ENCODE results near the gene TBRG1. TPM values are rescaled to one million over a fixed set of nuclear protein-coding genes. Genes with fewer than 3 reads are reported as not detected.

The TBRG1 gene
- total and polyA plus RNA-seq, 2 of the 8 experiments (the other 6 are each of a cell fraction or from before 2014, with no cell fraction given), result 16.3 to 26.7 TPM

GRCh38 chr11:124623861-124624525 is 1.3 kb downstream of the TBRG1 start:
- H3K27ac ChIP-seq (ENCODE audit: low read depth, low read length), result no peak overlapping the region
- no peak overlapping the region for H2AFZ ChIP-seq (ENCODE audit: low read length)
- TF ChIP-seq TEAD4 (IDR thresholded peaks at IDR 0.05; ENCODE audit: low read depth, low read length) (no peak), ATF3 (IDR thresholded peaks at IDR 0.05; ENCODE audit: insufficient read depth, low read depth, low read length) (no peak), POLR2A (IDR thresholded peaks at IDR 0.05; ENCODE audit: control extremely low read depth in 1 of 2, low read depth in 2 of 2, low read length in 2 of 2) (no peak), SP2 (IDR thresholded peaks at IDR 0.05; ENCODE audit: low read length) (no peak), RXRA (IDR thresholded peaks at IDR 0.05; ENCODE audit: insufficient read depth, low read depth, low read length) (no peak), RBBP5 (IDR thresholded peaks at IDR 0.05; ENCODE audit: borderline replicate concordance, low read depth, low read length) (no peak), TAF7 (optimal IDR thresholded peaks at IDR 0.05; ENCODE audit: borderline replicate concordance, low read depth, low read length) (no peak)
- peak overlapping the region; percentile 81 for H2BK120ac ChIP-seq (replicated peaks; ENCODE audit: low read depth, low read length)
- no peak overlapping the region for H2BK20ac ChIP-seq (ENCODE audit: low read length)
- no peak overlapping the region for H2BK5ac ChIP-seq (ENCODE audit: low read depth, low read length)
- H3K4me1 ChIP-seq (replicated peaks in 1 of 4; ENCODE audit: control insufficient read depth in 3 of 4, insufficient read depth in 4 of 4, low read length in 3 of 4), result peaks cover 0 to 2% (median under 1%) of the 10 kb centered on the region in 4 experiments; a peak in 3 of 7 replicates
- no peak overlapping the region for H3K56ac ChIP-seq (replicated peaks; ENCODE audit: insufficient read length, low read depth, low read length)
- H3K14ac ChIP-seq (ENCODE audit: insufficient read length), result no peak overlapping the region
- H2BK12ac ChIP-seq (ENCODE audit: low read depth, low read length), result no peak overlapping the region
- no peak for FAIRE-seq
- DNase-seq (ENCODE audit: low read depth in 1 of 2, low spot score in 2 of 2), result no peak
- peaks cover 0 to 2% (median 0%) of the 10 kb centered on the region in 4 experiments; a peak in 1 of 7 replicates for H3K27me3 ChIP-seq (replicated peaks in 1 of 4; ENCODE audit: control insufficient read depth in 3 of 4, extremely low read depth in 1 of 4, insufficient read depth in 3 of 4, low read length in 3 of 4)
- peaks cover 0 to 17% of the 10 kb centered on the region in 2 experiments for H3K79me2 ChIP-seq (ENCODE audit: control insufficient read depth in 1 of 2, insufficient read depth in 2 of 2, low read length in 2 of 2)
- H2BK15ac ChIP-seq (ENCODE audit: low read length), result no peak overlapping the region
- H3K4me2 ChIP-seq (ENCODE audit: insufficient read depth in 1 of 2, low read depth in 2 of 2, low read length in 2 of 2), result peak overlapping the region; percentile 69 to 75
- no peak overlapping the region for H4K8ac ChIP-seq (ENCODE audit: extremely low read depth, insufficient read depth, low read length)
- no peaks in the 10 kb centered on the region for H3K9me3 ChIP-seq (ENCODE audit: insufficient read depth in 2 of 2, low read depth in 1 of 2, low read length in 1 of 2)
- POLR2A ChIA-PET (ENCODE audit: partially characterized antibody), result interaction anchor here (2.0 kb wide), 1 partner anchor 14 kb away, joined by 7 read pairs; no protein-coding TSS in a partner anchor
- H3K23ac ChIP-seq (ENCODE audit: insufficient read length), result no peak overlapping the region
- H4K5ac ChIP-seq (ENCODE audit: insufficient read length, low read depth, low read length), result no peak overlapping the region
- no peak overlapping the region for H3K18ac ChIP-seq (ENCODE audit: extremely low read depth, low read length)
- no peak overlapping the region for H3K9ac ChIP-seq (replicated peaks in 1 of 4; ENCODE audit: extremely low read depth in 1 of 4, low read depth in 3 of 4, low read length in 3 of 4)
- peaks cover 4% of the 10 kb centered on the region for H3K23me2 ChIP-seq (ENCODE audit: low read depth, low read length)
- no peak overlapping the region for H3K4ac ChIP-seq (replicated peaks; ENCODE audit: insufficient read length, low read depth, low read length)
- peak overlapping the region; percentile 85 to 96 (median 92); a peak in 7 of 8 replicates for H3K4me3 ChIP-seq (ENCODE audit: extremely low read depth in 1 of 4, insufficient read depth in 2 of 4, low read depth in 3 of 4, low read length in 4 of 4)
- H3K79me1 ChIP-seq (ENCODE audit: low read depth, low read length), result no peaks in the 10 kb centered on the region
- H3K36me3 ChIP-seq (ENCODE audit: control insufficient read depth in 2 of 4, insufficient read depth in 4 of 4, low read length in 3 of 4), result peaks cover 6 to 39% (median 22%) of the 10 kb centered on the region in 4 experiments; a peak in 7 of 8 replicates
- peaks cover 0 to 5% of the 10 kb centered on the region in 2 experiments for H4K20me1 ChIP-seq (replicated peaks in 1 of 2; ENCODE audit: control insufficient read depth in 1 of 2, insufficient read depth in 2 of 2, low read length in 2 of 2)
- CTCF ChIA-PET (ENCODE audit: partially characterized antibody), result interaction anchor here (0.7 to 2.0 kb wide), 8 partner anchors 9 to 261 kb away, joined by 3 to 9 read pairs (median 4); no protein-coding TSS in a partner anchor
- no peak overlapping the region for H2AK5ac ChIP-seq (ENCODE audit: low read depth, low read length)
- no peak overlapping the region for H4K91ac ChIP-seq (replicated peaks; ENCODE audit: insufficient read length, low read length)
- WGBS, 2 experiments (ENCODE audit: extremely low coverage in 1 of 2, insufficient coverage in 1 of 2, insufficient read length in 1 of 2, insufficient replicate concordance in 2 of 2, low coverage in 1 of 2, low lambda C conversion rate in 2 of 2, missing lambda C conversion rate in 1 of 2), result 82% methylated on average over 4 of the region's 4 CpGs; no CpG with 5 or more reads in 1 of the 2 experiments

All from H1 (cell line).